HCEC 1CT (cell line): Measurements from ENCODE around the gene MOGAT2.

ENCODE experiments used
- DNase-seq: peaks from one replicate; pipeline ENCODE4 v3.0.0-alpha.2; 2017

MOGAT2 gene

DNA sequence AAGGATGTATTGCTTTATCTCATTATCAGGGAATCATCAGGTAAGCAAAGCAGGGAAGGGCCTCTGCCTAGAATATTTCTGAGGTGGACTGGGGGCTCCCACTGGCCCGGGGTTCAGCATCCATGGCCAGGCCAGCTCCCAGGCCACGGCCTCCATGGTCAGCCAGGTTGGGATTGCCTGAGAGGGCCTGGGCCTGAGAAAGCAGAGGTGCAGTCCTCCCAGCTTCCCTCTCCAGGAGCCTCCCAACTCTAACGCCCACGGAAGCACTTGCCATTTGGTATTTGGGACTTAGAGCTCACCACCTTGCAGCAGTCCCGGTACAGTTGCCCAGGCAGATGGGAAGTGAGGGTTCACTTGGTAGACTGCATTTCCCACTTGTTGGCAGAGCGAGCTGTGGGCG is 63.7 kb downstream of the MOGAT2 start:
- DNase-seq = no peak

DNA sequence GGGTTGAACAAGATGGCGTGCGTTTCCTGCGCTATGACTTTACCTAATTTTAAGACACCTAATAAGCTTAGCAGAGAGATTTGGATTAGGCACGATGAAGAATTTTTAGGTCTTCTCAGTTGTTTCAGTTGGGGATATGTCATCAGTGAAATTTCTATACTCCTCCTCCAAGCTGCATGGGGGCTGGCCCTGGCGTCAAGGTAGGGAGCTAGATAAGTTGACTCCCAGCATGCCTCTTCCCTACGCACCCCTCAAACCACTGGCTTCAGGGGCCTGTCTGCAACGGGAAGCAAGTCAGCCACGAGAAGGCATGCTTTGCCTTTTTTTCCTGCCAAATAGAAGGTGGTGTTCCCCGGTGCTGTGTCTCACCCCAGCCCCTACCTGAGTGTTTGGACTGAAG is 64.2 kb downstream of the MOGAT2 start:
- DNase-seq = no peak
